Nucleus accumbens (tissue), 56 donors: ENCODE measurements around the gene NPPC.

ENCODE experiments used
- DNase-seq, 56 donors: peaks; one replicate each; lab custom pipeline; 2025; lab: John Stamatoyannopoulos, UW

Gene NPPC

DNA sequence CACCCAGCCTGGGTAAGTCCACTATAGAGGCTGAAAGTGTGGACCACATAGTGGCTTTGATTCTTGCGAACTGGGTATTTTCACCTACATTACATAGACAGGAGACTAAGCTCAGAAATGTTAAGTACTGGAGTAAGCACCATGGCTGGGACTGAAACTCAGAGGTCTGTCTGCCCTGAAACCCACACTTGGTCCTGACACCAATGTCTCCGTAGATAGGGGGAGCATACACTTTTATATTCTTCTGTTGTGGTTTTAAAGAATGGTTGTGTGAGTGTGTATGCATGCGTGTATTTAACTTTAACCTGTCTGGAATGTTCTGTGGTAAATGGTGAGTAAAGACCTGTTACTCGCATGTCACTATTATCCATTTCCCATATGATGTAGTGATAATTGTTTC lies 10.3 kb upstream of the NPPC start:
- no peak for DNase-seq

DNA sequence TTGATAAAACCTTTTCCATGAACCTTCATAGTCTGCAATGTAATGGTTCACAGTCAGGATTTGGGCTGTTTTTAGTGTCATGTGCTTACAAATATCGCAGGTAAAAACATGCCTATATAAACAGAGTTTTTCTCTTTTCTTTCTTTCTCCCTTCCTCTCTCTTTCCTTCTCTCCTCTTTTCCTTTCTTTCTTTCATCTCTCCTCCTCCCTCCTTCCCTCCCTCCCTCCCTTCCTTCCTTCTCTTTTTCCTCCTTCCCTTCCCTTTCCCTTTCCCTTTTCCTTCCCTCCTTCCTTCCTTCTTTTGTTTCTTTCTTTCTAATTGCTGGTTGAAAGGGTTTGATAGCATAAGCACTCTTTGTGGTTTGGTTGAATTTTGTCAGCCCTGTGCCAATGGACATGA lies 9.6 kb upstream of the NPPC start:
- DNase-seq = no peak

DNA sequence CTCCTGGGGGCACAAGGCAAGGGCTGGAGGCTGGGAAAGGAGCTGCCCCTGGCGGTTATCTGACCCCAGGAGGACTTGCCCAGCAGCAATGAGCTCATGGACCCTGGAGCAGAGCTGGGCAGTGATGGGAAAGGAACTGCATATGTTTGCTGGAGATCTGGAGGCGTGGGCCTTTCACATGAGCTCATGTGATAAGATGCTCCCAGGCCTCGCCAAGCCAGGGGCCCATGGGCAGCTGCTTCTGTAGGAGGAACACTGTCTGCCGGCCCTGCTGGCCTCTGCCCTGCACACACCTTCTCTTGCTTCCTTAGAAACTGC lies 9.0 kb upstream of the NPPC start:
- no peak for DNase-seq

DNA sequence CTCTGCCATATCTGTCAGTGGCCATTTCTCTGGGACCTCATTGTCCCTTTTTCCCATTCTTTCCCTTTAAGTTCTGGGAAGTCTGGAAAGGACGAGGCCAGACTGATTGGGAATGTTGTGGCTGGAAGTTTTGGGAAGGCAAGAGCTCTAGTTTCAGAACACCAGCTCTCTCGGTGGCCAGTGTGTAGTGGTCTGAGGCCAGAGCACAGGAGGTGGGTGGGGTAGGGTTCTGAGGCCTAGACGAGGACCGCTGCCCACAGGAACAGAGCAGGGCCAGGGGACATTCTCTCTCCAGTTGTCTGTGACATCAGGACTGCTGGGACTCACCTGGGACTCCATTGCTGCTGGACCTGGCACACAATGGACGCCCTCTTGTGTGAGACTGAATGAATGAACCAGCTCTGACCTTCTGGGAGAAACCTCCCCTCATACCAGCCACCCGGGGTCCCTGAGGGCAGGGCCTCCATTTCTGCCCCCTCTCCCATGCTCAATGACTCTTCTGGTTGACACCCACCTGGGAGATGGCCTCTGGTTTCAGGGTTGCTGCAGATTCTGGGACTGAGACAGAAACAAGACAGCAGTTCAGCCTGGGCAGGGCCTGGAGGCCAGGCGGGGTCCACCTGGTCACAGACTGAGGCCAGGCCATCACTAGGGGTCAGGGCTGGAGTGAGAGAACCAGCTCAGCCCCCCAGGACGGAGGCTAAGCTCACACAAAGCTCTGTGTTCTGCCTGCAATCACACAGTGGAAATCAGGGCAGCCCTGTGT lies 8.4 kb upstream of the NPPC start:
- no peak for DNase-seq

DNA sequence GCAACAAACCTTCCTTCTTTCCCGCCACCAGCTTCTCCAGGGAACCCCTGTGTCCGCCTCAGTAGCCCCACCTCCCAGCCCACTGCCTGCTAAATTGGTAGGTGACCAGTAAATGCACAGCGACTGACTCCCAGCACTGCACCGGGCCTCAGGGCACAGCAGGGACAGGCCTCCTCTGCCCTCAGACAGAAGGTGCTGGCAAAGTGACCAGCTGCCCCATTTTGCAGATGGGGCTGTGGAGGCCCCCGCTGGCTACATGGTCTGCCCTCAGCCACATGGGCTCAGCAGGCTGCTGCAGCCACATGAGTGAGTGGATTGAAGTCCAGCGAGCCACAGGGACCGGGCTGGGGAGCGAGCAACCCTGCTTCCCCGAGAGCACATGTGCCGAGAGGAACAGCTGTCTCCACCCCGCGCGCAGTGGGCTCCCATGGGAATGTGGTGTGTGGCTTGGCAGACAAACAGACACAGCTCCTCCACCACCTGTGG lies 7.8 kb upstream of the NPPC start:
- DNase-seq = no peak

DNA sequence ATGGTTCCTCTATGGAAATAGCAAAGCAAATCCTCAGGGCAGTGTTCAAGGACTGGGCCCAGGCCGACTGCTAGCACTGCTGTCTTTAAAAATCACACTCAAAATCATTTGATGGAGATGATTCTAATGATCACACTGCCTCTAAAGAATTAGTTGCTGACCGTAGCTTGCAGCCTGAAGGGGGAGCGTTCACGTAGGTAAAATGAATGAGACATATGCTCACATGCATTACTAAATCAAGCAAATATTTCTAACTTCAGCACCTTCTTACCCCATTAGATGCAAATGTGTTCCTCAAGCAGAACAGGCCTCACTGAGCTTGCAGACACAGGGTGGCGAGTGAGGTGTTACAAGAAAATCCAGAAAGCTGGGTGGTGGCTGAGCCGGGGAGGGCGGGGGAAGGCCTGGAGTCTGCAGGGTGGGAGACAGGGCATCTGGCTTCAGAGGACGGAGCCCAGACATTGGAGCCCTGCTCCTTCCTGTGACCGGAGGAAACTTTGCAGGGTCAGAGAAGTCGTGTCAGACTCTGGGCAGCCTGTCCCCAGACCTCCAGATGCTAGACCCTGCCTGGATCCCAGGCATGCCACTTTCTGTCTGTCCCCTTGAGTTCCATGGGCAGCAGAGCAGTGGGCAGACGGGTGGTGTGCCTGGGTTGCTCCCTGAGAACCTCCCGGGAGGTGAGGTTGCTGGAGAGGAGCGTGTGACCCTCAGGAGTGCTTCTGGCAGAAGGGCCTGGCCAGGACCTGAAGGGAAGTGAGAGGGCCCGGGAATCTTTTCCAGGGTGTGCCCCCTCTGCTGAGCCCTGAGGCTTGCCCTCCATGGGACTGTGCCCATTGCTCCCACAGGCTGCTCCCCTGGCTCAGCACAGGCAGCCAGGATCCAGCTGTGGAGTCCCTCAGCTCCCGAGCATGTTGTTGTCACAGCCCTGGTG lies 7.1 kb upstream of the NPPC start:
- no peak for DNase-seq

DNA sequence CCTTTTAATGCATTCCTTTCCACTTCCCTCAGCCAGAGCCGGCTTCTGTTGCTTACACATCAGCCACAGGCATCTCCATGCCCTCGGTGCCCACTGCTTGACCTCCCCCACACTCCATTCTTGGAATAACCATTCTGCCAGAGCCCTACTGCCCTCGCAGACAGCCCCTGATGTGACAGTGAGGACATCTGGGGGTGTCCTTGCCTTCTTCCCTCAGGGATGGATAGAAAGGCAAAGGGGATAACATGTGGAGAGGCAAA lies 6.4 kb upstream of the NPPC start:
- no peak for DNase-seq

DNA sequence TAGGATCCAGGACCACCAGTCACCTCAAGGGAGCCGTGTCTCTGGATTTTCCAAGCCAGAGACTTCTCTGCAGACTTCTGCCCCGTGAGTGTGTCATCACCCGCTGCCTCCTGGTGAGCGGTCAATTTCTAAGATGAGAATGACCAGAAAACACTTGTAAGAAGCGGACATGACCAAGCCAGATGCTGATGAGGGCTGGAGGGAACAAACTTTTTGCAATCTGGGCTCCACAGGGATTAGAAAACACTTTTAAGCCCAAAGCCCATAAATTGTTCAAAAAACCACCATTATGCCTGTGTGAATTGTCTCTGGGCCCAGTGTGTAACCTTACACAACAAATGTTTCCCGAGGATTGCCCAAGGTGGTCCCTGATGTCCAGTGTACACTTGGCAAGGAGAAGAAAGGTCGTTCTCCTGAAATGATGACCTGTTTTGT lies 5.3 kb upstream of the NPPC start:
- no peak for DNase-seq

DNA sequence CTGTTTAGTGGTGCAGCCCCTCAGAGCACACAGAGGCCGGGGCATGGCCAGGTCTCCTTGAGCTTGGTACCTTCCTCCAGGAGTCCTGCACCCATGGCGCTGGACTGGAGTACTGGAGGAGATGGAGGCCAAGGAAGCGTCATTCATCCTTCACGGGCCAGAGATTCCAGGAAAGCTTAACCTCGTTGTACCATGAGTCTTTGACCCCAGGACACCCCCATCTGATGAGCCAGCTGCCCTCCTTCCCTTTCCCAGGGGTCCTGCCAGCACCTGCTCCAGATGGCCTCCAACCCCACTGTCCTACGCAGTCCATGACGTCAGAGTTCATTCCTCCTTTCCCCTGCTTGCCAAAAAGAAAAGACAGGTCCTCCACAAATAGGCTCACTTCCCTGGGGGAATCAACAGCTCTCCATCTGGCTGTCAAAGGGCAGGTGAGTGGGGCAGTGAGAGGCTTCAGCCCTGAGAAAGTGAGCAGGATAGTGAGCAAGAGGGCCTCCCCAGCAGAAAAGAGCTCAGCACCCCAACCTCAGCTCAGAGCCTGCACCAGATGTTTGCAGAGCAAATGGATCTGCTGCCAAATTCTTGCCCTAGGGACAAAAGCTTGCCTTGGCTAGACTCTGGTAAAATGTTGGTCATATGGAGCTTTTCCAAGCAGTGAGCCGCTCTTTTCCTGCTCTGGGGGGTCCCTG lies 4.5 kb upstream of the NPPC start:
- DNase-seq = no peak

DNA sequence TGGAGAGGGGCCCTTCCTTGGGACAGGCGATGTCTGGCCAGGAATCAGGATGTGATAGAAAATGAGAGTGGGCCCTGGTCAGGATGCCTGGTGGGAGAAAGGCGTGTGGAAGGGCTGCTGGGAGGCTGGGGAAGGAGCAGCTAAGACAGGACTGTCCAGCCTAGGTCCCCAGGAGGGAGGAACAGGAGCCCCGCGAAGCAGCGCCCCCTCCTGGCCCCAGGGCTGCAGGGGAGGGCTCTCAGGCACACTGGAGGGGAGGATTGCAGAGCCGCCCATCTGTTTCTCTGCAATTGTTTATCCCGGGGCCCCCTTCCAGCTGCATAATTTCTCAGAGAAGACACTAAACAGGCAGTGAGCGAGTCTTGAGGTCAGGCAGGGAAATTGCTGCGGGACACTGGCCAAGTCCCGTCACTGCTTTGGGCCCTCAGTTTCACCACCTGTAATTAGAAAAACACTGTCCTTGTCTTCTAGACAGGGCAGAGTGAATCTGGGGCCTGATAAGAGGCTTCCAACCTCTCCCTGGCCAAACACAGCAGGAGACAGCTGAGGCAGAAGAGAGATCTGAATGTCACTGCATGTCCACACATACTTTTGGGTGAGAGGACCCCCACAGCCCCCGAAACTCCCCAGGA lies 3.9 kb upstream of the NPPC start:
- DNase-seq = no peak

DNA sequence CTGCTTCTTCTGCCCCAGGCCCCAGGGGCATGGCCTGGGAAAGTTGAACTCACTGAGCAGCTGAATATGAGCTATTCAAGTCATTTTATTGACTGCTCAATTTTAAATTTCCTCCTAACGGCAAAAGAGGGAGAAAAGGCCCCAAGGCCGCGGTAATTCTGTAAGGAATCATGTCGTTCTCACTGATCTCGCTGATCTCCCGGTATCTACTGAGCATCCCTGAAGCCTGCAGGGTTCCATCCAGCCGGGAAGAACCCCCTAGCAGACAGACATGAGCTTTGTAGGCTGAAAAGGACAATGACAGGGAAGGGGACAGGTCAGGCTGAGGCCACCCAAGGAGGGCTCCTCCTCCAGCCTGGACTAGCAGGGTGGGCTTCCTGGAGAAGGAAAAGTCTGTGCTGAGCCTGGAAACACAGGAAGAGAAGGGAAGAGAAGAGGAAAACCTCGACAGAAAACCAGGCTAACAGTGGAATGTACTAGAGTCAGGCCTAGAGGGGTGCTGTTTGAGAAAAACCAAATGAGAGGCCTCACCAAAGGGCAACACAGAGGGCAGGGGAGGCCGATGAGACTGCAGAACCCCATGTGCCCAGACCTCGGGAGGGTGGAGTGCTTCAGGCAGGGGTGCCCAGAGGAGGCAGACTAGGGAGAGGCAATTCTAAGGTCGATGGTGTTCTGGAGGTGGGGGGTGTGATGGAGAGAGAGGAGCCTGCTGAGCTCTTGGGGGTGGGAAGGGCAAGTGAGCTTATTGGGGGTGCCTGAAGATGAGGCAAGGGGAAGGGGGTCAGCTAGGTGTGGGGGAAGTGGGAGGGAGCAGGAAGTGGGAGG lies 2.9 kb upstream of the NPPC start:
- DNase-seq = no peak

DNA sequence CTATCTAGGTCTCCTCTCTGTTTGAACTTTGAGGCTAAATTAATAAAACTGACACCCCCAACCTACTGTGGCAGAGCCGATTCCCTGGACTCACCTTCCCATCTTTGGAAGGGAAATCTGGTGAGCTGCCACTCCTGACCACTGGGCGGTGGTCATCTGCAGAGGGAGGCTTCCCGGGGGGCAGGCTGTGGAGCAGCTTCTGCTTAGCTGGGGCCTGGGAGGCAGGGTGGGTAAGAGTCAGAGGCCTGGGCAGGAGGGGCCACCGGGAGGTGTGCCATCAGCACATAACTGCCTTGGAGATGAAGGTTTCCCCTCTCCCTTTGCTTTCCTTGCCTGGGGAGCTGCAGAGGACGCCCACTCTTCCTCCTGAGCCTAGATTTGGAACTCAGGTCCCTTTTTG lies 2.3 kb upstream of the NPPC start:
- DNase-seq = no peak

DNA sequence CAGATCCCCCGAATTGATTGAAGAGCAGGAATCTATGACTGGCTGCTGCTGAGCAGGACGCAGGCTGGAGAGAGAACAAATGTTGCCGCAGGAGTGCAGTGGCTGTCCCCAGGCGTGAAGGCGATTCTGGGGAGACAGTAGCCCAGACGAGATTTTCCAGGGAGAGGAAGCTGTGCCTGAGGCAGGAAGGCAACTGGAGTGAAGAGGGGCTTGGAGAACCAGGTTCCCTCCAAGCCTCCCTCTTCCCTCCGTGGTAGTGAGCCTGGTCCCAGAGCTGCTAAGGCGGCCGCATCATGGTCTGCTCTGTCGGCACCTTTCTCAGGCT lies 1.3 kb upstream of the NPPC start:
- no peak for DNase-seq

DNA sequence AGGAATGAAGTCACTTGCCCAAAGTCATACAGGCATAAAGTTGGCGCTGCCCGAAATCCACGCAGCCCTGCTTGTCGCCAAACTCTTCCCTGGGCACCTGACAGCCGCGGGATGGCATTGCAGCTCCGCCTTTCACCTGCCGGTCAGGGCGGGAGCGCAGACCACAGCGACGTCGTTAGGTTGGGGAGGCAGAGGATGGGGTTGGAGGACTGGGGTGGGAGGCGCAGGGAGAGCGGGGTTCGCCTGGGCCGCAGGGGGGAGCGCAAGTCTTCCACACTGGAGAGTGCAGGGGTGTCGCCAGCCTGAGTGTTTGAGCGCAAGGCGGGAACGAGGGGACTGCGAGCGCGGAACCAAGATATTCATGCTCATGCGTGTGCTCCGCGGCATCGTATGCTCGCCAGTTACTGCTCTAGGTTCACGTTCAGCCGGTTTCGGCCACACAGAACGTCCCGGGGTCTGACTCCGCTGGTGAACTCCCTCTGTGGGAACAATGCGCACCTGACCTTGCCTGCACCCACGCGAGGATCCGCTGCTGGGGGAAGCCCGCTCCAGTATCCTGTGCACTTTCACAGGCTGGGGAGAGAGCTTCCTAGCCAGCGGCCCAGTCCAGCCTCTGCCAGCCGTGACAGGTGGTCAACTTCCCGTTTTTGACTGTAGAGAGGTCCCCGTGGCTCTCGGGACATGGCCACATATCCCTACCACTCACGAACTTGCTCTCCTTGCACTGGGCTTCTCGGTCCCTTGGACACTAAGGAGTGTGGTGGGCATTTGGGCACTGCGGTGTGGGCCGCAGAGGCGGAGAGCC lies 767 bp upstream of the NPPC start:
- DNase-seq = peak in 38 of 56 donors; percentile 11 to 64 (median 37)

DNA sequence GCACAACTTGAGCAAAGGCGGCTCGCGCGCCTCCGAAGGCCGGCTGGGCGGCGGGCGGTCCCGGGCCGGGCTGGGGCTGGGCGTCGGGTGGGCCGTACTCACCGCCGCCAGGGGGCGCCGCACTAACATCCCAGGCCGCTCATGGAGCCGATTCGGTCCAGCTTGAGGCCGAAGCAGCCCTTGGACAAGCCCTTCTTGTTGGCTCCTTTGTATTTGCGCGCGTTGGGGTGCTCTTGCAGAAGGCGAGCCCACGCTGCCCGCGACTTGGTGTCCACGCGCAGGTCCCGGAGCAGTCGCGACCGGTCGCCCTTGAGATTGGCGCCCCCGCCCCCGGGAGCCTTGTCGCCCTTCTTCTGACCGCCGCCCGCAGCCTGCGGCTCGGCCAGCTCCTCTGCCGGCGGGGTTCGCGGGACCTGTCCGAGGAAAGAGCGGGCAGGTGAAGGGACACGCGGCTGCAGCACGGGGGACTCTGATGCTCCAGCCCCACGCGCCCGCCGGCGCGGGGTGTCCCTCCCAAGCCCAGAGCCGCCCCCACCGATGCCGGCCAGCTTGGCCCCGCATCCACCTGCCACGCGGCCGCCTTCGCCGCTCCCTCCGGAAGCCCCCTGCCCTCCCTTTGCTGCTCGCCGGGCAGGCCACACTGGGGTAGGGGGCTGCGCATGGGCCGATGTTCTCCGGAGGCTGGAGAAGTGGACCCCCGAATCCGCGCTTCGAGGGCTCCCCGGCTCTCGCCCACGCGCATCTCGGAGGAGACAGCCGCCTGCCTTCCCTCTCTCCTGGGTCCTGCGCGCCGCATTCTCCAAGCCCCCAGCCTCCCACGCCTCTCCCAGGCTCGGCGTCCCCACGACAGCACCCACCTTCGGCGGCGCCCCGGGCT lies 655 bp downstream of the NPPC start:
- peak in 48 of 56 donors; percentile 9 to 85 (median 56) for DNase-seq

DNA sequence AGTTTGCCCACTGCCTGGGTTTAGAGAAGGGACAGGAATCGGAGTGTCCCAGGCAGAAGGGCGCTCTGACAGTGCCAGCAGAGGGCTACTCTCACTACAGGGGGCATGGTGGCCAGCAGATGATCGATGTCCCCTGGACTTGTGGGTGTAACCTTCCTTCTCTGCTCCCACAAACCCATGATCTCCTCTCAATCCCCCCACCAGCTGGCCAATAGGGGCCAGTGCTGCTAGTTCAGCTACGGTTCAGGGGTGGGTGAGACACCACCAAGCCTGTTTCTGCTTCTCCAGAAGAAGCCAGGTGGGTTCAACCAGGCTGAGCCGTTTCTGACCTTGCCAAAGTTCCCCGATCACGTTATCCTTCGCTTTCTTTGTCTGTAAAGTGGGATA lies 1.3 kb downstream of the NPPC start:
- no peak for DNase-seq

DNA sequence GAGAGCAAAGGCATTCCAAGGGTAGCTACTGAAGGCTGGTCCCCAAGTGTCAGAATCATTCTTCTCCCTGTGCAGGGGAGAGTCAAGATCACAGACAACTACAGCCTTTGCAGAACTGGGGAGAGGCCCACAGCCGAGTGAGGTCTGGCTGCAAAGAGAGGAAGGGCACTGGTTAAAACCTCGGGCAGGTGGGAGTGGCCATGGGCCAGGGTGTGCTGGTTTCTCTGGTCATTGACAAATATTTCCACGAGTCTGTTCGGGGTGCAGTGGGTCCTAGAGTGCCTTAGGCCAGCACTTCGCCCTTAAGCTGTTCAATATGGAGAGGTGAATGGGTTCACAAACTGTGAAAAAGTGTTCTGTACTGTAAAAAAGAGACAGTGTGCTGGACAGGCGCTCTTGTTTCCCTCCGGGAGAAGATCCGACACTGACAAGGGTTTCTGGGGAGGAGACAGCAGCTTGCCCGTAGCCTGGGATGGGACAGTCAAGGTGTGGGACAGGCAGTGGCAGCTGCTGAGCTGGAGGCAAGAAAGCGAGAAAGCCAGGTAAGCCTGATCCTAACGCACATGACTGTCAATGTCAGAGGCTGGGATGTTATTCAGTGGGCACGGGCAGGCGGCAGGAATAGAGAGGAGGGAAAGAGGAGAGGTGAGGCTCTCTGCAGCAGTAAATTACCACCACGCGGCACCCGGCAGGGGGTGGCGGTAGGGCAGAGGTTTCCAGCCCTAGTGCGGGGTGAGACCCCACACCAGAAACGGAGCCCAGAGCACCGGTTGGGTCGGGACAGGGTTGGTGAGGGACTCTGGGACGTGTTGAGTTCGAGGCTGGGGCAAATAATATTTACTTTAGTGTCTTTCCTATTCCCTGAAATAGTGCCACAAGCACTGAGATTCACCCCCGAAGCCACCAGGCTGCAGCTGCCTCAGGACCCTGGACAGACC lies 2.0 kb downstream of the NPPC start:
- no peak for DNase-seq
